AG04449 (cell line): ENCODE results near the gene FAM184B.
"Not testable (repeated sequence)": the region's sequence is repeated elsewhere in the genome, so short reads cannot be mapped to it uniquely, and the experiment has no call there.

Experiments
- CTCF ChIA-PET: fragments of 350-600 bp; formaldehyde crosslinking; extraction: SDS; loops from one replicate; lab custom pipeline; 2021; ENCODE audit warnings: antibody characterized with exemption; lab: Yijun Ruan, JAX
- POLR2A ChIA-PET: fragments of 400-600, 350-600 bp; formaldehyde crosslinking; extraction: SDS; loops from one replicate; lab custom pipeline; 2020; ENCODE audit warnings: antibody characterized with exemption, inconsistent platforms; lab: Yijun Ruan, JAX
- DNase-seq: peaks from one replicate; pipeline ENCODE4 v3.0.0-alpha.2; 2010; ENCODE audit warnings: low read depth, low spot score
- H3K4me3 ChIP-seq: 2 replicates; pipeline ENCODE4 v1.5.1; 2011; ENCODE audit warnings: low read depth, mild to moderate bottlenecking, control low read depth, low read length
- CTCF ChIP-seq: IDR thresholded peaks from one replicate; pipeline ENCODE4 v1.5.1; 2011; ENCODE audit warnings: mild to moderate bottlenecking, moderate library complexity, low read length, control low read depth, inconsistent platforms; ENCODE audit not compliant: insufficient read depth; ENCODE audit errors: missing control alignments

The FAM184B gene

GRCh38 chr4:17690898-17691297 lies 90.5 kb downstream of the FAM184B start:
- CTCF ChIA-PET: no interaction called here
- no peak for TF ChIP-seq CTCF
- POLR2A ChIA-PET: no interaction called here
- no peak for DNase-seq
- no peak overlapping the region for H3K4me3 ChIP-seq

GRCh38 chr4:17690135-17690534 lies 91.3 kb downstream of the FAM184B start:
- ChIA-PET POLR2A (no interaction called here), CTCF (no interaction called here)
- no peak for TF ChIP-seq CTCF
- H3K4me3 ChIP-seq: no peak overlapping the region
- no peak for DNase-seq

DNA sequence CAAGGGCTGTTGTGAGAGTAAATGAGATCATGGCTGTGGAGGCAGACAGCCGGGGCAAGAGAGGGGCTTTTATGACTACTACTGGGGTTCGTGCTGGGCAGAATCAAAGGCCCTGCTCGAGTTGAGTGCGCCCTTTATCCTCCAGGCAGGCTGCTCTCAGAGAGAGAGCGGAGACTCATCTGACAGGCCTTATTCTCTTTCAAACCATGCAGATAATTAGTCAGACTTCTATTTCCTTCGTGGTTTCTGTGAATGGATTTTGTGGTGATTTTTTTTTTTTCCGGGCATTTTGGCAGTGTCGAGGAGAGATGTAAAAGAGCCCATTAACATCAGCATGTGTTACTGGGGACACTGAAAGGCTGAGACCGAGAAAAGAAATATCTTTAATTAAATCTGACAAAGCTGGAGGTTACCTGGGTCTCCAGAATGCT lies 93.4 kb downstream of the FAM184B start:
- no peak for DNase-seq
- CTCF ChIA-PET: no interaction called here
- H3K4me3 ChIP-seq: no peak overlapping the region
- POLR2A ChIA-PET: no interaction called here
- no peak for TF ChIP-seq CTCF

- DNase-seq: no peak
- ChIA-PET CTCF (no interaction called here), POLR2A (no interaction called here)
- TF ChIP-seq CTCF: no peak
- H3K4me3 ChIP-seq: no peak overlapping the region
These were observed 94.1 kb downstream of the FAM184B start for GRCh38 chr4:17687237-17687857.

GRCh38 chr4:17684648-17685047 lies 96.8 kb downstream of the FAM184B start:
- POLR2A ChIA-PET, CTCF ChIA-PET, H3K4me3 ChIP-seq, DNase-seq: not testable (repeated sequence)

- ChIA-PET CTCF (no interaction called here), POLR2A (no interaction called here)
These were observed 99.2 kb downstream of the FAM184B start for GRCh38 chr4:17682222-17682566.

More at GRCh38 chr4:17682222-17682566, 99.2 kb downstream of the FAM184B start:
- no peak overlapping the region for H3K4me3 ChIP-seq
- no peak for DNase-seq
- TF ChIP-seq CTCF: no peak
